Activated naive CD4-positive, alpha-beta T cell treated with anti-CD3 and anti-CD28 coated beads, Interleukin-2, amount 10 ng/mL, durations not matched to agents 7 days and 5 days (primary cell): ENCODE measurements around the gene HSD17B12.

ENCODE experiments used
- CTCF ChIA-PET: fragments of 350-600 bp; sonication (Branson Sonifier 250); formaldehyde crosslinking; loops from one replicate; lab custom pipeline; 2021; ENCODE audit warnings: antibody characterized with exemption; lab: Charles Lee
- DNase-seq: peaks from one replicate; pipeline ENCODE4 v3.0.0-alpha.2; 2020
- H3K27ac Mint-ChIP-seq: one replicate; pipeline ENCODE4 v1.8.0; 2021; ENCODE audit warnings: mild to moderate bottlenecking, moderate library complexity, mixed read lengths
- H3K27me3 Mint-ChIP-seq: one replicate; pipeline ENCODE4 v1.8.0; 2021; ENCODE audit warnings: mild to moderate bottlenecking, mixed read lengths
- H3K36me3 Mint-ChIP-seq: one replicate; pipeline ENCODE4 v1.8.0; 2021; ENCODE audit warnings: mixed read lengths
- H3K4me1 Mint-ChIP-seq: one replicate; pipeline ENCODE4 v1.8.0; 2021; ENCODE audit warnings: mixed read lengths
- H3K4me3 Mint-ChIP-seq: one replicate; pipeline ENCODE4 v1.8.0; 2021; ENCODE audit warnings: mild to moderate bottlenecking, moderate library complexity, mixed read lengths
- H3K9me3 Mint-ChIP-seq: one replicate; pipeline ENCODE4 v1.8.0; 2021; ENCODE audit warnings: mixed read lengths

HSD17B12 gene

DNA sequence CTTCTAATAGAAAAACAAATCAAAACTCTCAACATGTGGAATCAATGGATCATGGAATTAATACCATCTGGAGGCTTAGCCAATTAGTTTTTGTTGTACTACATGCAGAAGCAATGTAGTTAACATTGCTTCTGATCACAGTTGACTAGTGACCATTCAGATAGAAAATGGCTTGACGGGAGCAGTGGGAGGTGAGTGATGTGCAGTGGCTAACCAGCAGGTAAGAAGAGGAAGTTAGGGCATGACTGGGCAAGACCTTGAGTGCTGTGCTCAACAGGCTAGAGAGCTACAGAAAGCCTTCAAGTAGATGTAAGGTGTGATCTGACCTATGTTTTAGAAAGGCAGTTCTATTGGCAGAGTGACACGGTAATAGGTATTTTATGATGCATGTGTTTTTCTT is 139.4 kb downstream of the HSD17B12 start:
- Mint-ChIP-seq H3K4me3 (no peak overlapping the region), H3K27ac (no peak overlapping the region), H3K27me3 (no peaks in the 10 kb centered on the region), H3K9me3 (no peaks in the 10 kb centered on the region), H3K4me1 (no peaks in the 10 kb centered on the region), H3K36me3 (peaks cover 12% of the 10 kb centered on the region)
- DNase-seq: no peak
- CTCF ChIA-PET: no interaction called here

DNA sequence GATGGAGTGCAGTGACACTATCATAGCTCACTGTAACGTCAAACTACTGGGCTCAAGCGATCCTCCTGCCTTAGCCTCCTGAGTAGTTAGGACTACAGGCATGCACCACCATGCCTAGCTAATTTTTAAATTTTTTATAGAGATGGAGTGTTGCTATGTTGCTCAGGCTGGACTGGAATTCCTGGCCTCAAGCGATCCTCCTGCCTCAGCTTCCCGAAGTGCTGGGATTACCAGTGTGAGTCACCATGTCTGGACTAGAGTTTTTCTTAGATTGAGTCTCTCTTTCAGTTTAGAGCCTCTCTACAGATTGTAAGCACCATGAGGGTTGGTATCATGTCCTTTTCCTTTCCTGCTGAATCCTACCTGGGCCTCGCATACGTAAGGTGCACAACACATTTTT is 142.8 kb downstream of the HSD17B12 start:
- H3K27ac Mint-ChIP-seq: no peak overlapping the region
- no peak overlapping the region for H3K4me3 Mint-ChIP-seq
- DNase-seq: no peak
- no peaks in the 10 kb centered on the region for H3K9me3 Mint-ChIP-seq
- CTCF ChIA-PET: no interaction called here
- no peaks in the 10 kb centered on the region for H3K4me1 Mint-ChIP-seq
- peaks cover 7% of the 10 kb centered on the region for H3K36me3 Mint-ChIP-seq
- H3K27me3 Mint-ChIP-seq: no peaks in the 10 kb centered on the region

DNA sequence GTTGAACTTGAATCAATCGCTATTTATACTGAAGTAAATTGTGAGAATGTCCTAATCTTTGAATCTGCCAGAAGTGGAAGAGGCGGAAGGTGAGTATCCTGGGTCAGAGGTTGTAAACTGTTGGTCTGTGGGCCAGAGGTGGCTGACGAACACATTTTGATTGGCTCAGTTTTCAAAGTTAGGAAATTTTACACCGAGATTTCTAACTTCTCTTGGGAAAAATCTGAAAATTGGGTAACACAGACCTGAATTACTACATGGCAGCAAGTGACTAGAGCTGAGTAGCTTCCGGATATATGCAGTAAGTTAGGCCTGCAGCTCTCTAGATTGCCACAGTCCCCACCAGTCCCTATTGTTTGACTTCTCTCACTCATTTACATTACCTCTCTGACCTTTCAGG is 143.3 kb downstream of the HSD17B12 start:
- H3K4me3 Mint-ChIP-seq: no peak overlapping the region
- CTCF ChIA-PET: no interaction called here
- no peak for DNase-seq
- no peak overlapping the region for H3K27ac Mint-ChIP-seq
- H3K36me3 Mint-ChIP-seq: peaks cover 7% of the 10 kb centered on the region
- H3K4me1 Mint-ChIP-seq: no peaks in the 10 kb centered on the region
- H3K9me3 Mint-ChIP-seq: no peaks in the 10 kb centered on the region
- no peaks in the 10 kb centered on the region for H3K27me3 Mint-ChIP-seq

DNA sequence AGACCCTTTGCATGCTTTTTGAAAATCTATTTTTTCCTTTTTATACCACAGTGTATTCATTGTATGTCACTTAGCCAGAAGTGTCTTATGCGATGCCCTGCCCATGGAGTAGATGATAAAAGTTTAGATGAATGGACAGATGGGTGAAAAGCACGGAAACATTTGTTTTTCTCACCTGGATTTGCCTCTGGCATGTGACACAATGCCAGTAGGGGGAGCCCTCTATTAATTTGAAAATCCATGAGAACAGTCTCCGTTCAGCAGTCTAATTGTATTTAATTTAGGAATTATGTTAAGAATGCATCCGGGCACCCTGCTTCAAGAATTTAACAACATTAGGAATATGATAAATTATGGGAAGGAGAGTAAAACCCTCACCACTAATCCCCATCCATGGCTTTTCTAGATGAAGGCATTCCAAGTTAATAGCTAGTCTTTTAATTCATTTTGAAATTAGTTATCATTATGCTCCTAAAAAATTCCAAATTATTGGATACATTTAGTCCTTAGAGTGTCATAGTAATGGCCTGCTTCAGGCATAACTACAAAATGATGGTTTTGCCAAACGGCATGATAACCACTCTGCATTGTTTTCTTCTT is 144.8 kb downstream of the HSD17B12 start:
- H3K9me3 Mint-ChIP-seq: no peaks in the 10 kb centered on the region
- CTCF ChIA-PET: interaction anchor here (0.5 to 2.2 kb wide), 17 partner anchors 10 to 123 kb away, joined by 3 to 9 read pairs (median 4); no protein-coding TSS in a partner anchor
- no peaks in the 10 kb centered on the region for H3K4me1 Mint-ChIP-seq
- H3K27ac Mint-ChIP-seq: no peak overlapping the region
- H3K36me3 Mint-ChIP-seq: no peaks in the 10 kb centered on the region
- peak; percentile 24 for DNase-seq
- H3K4me3 Mint-ChIP-seq: no peak overlapping the region
- no peaks in the 10 kb centered on the region for H3K27me3 Mint-ChIP-seq

DNA sequence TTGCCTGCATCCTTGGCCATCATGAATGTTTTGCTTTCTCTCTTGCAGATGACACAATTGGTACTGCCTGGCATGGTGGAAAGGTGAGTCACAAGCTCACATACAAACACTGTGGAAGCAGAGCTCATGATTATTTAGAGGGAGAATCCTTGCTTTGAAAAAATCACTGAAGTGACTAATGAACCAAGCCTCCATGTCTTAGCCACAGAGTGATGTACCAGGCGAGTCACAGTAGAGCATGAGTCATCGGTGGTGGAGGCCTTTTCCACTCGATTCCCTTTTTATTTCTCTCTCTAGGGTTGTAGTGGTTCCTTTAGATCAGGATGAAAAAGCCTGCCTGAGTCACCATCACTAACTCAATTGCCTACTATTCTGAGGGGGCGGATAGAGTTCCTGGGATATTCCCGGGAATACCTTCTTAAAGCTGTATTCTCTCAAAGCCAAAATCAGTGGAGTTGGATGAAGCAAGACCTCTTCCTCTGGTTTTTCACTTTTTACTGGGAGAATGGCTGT is 150.4 kb downstream of the HSD17B12 start:
- Mint-ChIP-seq H3K27me3 (no peaks in the 10 kb centered on the region), H3K36me3 (no peaks in the 10 kb centered on the region), H3K4me3 (no peak overlapping the region), H3K4me1 (peaks cover 5% of the 10 kb centered on the region), H3K9me3 (no peaks in the 10 kb centered on the region), H3K27ac (no peak overlapping the region)
- CTCF ChIA-PET: interaction anchor here (0.7 kb wide), 1 partner anchor 21 kb away, joined by 3 read pairs; no protein-coding TSS in a partner anchor
- peak; percentile 27 for DNase-seq

DNA sequence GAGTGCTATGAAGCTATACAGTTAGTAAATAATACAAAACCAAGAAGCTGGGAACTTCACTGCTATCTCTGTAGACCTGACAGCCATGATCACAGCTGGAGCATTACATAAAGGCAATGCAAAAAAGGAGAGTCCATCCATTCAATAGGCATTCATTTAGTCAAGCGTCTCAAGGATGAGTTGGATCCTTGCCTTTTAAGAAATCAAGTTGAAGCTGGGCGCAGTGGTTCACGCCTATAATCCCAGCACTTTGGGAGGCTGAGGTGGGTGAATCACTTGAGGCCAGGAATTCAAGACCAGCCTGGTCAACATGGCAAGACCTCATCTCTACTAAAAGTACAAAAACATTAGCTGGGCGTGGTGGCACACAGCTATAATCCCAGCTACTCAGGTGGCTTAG is 152.0 kb downstream of the HSD17B12 start:
- no peaks in the 10 kb centered on the region for H3K36me3 Mint-ChIP-seq
- H3K4me3 Mint-ChIP-seq: no peak overlapping the region
- H3K27ac Mint-ChIP-seq: no peak overlapping the region
- H3K4me1 Mint-ChIP-seq: peaks cover 5% of the 10 kb centered on the region
- H3K9me3 Mint-ChIP-seq: no peaks in the 10 kb centered on the region
- CTCF ChIA-PET: interaction anchor here (2.0 kb wide), 1 partner anchor 18 kb away, joined by 5 read pairs; no protein-coding TSS in a partner anchor
- no peak for DNase-seq
- no peaks in the 10 kb centered on the region for H3K27me3 Mint-ChIP-seq

DNA sequence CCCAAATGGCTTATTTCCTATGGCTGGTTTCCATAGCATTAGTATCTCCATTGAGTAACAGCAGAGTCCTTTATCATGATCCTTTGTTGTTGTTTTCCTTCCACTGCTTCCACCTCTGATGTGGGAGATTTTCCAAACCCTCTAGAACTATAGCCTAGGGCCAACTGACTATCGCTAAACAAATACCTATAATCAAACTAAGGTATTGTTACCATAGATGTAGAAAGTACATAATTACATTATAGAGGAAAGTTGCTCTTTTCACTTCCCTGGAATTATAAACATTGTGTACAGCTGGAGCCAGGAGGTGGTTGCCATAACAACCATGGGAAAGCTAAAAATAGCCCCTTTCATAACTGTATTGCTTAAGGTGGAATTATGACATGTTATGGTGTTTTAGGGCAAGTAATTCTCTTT is 153.1 kb downstream of the HSD17B12 start:
- CTCF ChIA-PET: interaction anchor here (2.0 kb wide), 1 partner anchor 17 kb away, joined by 5 read pairs; no protein-coding TSS in a partner anchor
- H3K27me3 Mint-ChIP-seq: no peaks in the 10 kb centered on the region
- no peaks in the 10 kb centered on the region for H3K9me3 Mint-ChIP-seq
- no peak overlapping the region for H3K4me3 Mint-ChIP-seq
- no peak for DNase-seq
- peaks cover 5% of the 10 kb centered on the region for H3K4me1 Mint-ChIP-seq
- no peak overlapping the region for H3K27ac Mint-ChIP-seq
- H3K36me3 Mint-ChIP-seq: peaks cover 2% of the 10 kb centered on the region

DNA sequence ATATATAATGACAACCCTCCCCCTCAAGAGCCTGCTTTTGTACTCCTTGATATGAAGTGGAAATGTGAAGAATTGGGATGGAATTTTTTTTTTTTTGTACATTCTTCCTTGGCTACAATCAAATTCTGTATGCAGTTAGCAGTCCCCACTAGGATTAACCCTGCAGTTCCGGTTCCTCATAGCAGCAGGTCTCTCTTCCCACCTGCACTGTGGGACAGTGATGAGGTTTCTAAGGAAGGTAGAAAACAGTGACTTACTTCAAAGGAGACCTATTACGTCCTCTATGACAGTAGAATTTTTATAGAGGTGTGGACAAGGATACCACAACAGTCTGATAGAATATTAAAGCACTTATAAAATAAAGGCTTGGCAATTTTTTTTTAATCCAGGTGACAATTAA is 153.7 kb downstream of the HSD17B12 start:
- Mint-ChIP-seq H3K9me3 (no peaks in the 10 kb centered on the region), H3K27ac (no peak overlapping the region), H3K36me3 (peaks cover 2% of the 10 kb centered on the region), H3K4me1 (peaks cover 5% of the 10 kb centered on the region), H3K4me3 (no peak overlapping the region), H3K27me3 (no peaks in the 10 kb centered on the region)
- no peak for DNase-seq
- CTCF ChIA-PET: interaction anchor here (2.0 kb wide), 1 partner anchor 16 kb away, joined by 5 read pairs; no protein-coding TSS in a partner anchor

DNA sequence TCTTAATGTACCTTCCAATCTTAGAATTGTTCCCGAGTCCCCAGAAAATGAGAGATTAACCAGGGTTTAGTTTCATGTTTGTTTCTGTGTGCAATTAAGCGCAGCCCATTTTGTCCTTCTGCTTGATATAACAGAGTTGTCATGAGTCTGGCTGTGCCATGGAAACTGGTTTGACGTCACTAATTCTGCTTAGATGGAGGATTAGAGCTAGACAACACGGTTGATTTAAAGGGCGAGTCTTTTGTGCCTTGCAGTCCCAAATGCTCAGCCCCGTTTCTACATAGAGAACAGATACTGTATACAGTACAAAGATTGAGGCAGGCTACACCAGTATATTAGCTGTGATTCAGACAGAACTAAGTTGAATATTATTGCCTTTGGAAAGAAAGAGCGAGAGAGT is 154.6 kb downstream of the HSD17B12 start:
- H3K9me3 Mint-ChIP-seq: no peaks in the 10 kb centered on the region
- H3K4me1 Mint-ChIP-seq: peaks cover 5% of the 10 kb centered on the region
- no peaks in the 10 kb centered on the region for H3K27me3 Mint-ChIP-seq
- CTCF ChIA-PET: interaction anchor here (1.0 to 1.5 kb wide), 2 partner anchors 9 to 17 kb away, joined by 3 to 5 read pairs; no protein-coding TSS in a partner anchor
- no peak overlapping the region for H3K4me3 Mint-ChIP-seq
- H3K27ac Mint-ChIP-seq: no peak overlapping the region
- H3K36me3 Mint-ChIP-seq: peaks cover 3% of the 10 kb centered on the region
- no peak for DNase-seq

DNA sequence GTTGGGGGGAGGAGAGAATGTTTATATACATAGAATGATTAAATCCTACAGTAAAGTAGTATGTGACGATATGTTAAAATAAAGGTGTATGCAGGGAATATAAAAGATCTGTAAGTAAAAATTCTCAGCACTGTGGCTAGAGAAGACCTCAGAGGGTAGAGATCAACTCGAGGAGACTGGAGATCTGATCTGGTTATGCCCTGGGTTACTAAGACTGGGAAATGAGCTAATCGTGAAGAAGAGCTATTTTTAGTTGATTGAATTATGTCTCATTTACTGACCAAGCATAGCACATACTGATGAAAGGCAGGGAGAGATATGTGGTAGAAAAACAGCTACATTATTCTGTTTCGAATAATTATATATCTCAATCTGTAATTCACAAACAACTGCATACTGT is 157.3 kb downstream of the HSD17B12 start:
- CTCF ChIA-PET: interaction anchor here (1.2 kb wide), 1 partner anchor 12 kb away, joined by 6 read pairs; no protein-coding TSS in a partner anchor
- H3K4me1 Mint-ChIP-seq: no peaks in the 10 kb centered on the region
- no peaks in the 10 kb centered on the region for H3K27me3 Mint-ChIP-seq
- H3K27ac Mint-ChIP-seq: no peak overlapping the region
- H3K36me3 Mint-ChIP-seq: peaks cover 12% of the 10 kb centered on the region
- H3K9me3 Mint-ChIP-seq: no peaks in the 10 kb centered on the region
- no peak for DNase-seq
- no peak overlapping the region for H3K4me3 Mint-ChIP-seq

DNA sequence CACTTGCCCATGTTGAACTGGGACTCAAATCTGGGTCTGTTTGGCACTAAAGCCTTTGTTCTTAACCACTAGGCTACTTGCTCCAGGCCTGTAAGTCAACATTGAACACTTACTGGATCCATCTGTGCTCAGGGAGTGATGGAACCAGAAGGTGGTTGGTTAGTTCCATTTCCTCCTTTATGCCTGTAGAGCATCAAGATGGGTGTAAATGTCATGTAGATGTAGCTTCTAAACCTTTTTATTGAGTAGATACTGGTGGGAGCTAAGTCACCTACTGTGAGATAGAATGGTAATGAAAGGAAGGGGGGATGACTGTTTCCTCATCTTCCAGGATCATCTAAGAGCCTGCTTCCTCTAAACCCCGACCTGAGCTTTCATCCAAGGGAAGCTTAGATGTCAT is 161.5 kb downstream of the HSD17B12 start:
- Mint-ChIP-seq H3K4me3 (no peak overlapping the region), H3K27ac (no peak overlapping the region), H3K36me3 (peaks cover 12% of the 10 kb centered on the region), H3K27me3 (no peaks in the 10 kb centered on the region), H3K4me1 (no peaks in the 10 kb centered on the region), H3K9me3 (no peaks in the 10 kb centered on the region)
- CTCF ChIA-PET: interaction anchor here (1.7 to 2.6 kb wide), 2 partner anchors 10 to 16 kb away, joined by 6 to 18 read pairs; no protein-coding TSS in a partner anchor
- no peak for DNase-seq

DNA sequence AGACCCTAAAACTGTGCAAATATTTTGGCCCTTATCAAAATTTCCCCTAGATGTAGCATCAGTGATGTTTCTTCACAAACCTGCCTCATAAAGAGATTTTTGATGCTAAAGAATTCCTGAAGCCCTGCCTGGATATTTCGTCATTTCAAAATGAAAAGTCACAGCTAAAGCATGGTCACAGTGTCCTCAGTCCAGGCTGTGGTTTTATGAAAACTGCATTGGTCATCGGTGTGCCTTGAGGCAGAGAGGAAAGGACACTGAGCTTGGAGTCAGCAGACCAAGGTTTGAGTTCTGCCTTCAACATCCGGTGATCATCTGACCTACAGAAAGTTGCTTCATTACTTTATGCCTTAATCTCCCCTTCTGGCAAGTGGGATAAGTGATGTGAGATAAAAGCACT is 165.3 kb downstream of the HSD17B12 start:
- Mint-ChIP-seq H3K27me3 (no peaks in the 10 kb centered on the region), H3K4me3 (no peak overlapping the region), H3K27ac (no peak overlapping the region), H3K36me3 (peaks cover 4% of the 10 kb centered on the region), H3K9me3 (no peaks in the 10 kb centered on the region), H3K4me1 (peaks cover 8% of the 10 kb centered on the region)
- CTCF ChIA-PET: no interaction called here
- no peak for DNase-seq

DNA sequence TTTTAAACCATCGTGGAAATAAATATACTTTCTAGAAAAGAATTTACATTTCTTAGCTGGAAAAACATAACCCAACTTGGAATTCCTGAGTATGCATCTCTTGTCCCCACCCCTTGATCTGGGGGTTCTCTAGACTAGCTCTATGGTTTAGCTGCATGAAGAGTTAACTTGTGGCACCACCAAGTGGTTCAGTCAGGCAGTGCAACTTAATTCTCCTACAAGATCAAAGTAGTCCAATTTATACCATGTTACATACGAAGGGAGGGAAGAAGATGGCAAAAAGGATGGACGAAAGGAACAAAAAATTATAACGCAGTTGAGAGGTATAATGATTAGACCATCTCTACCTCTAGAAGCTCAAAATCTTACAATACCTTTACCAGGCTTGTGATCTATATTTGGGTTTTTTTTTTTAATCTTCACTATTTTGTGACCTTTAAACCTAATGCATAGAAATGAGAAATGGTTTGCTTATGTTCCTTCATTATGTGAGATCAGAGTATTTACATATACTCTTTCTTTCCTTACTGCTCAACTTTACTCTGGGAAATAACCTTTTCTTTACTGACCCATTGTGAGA is 171.6 kb downstream of the HSD17B12 start:
- Mint-ChIP-seq H3K9me3 (no peaks in the 10 kb centered on the region), H3K27ac (no peak overlapping the region), H3K36me3 (peaks cover 2% of the 10 kb centered on the region), H3K4me3 (no peak overlapping the region), H3K27me3 (no peaks in the 10 kb centered on the region), H3K4me1 (peaks cover 8% of the 10 kb centered on the region)
- DNase-seq: peak; percentile 77
- CTCF ChIA-PET: interaction anchor here (0.8 to 2.6 kb wide), 20 partner anchors 9 to 433 kb away, joined by 3 to 18 read pairs (median 4); partner anchors contain the start of gene HSD17B12

DNA sequence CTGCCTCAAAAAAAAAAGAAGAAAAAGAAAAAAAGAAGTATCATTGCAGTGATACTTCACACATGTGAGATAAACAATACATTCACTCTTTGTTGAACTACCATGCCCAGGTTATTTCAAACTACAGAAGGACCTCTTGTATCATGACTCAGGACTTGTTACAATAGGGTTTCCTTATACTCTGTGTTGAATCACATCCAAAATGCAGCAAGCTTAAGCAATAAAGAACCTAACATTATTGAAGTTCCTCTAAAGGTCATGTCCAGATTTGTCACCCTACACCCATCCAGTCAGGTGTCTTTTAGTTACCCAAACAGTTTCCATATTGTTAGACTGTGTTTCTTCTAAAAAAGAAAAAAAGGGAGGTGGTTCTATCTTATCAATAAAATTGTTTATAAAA is 173.2 kb downstream of the HSD17B12 start:
- Mint-ChIP-seq H3K4me3 (no peak overlapping the region), H3K27me3 (no peaks in the 10 kb centered on the region), H3K4me1 (peaks cover 6% of the 10 kb centered on the region), H3K27ac (no peak overlapping the region), H3K36me3 (peaks cover 2% of the 10 kb centered on the region), H3K9me3 (no peaks in the 10 kb centered on the region)
- no peak for DNase-seq
- CTCF ChIA-PET: interaction anchor here (0.7 to 1.7 kb wide), 3 partner anchors 10 to 286 kb away, joined by 3 read pairs; no protein-coding TSS in a partner anchor
